Stromal cell of bone marrow (primary cell): ENCODE results near the gene CALCA.

Experiments used
- DNase-seq: peaks from one replicate; pipeline ENCODE4 v3.0.0-alpha.2; 2012; ENCODE audit warnings: low read depth

The CALCA gene

DNA sequence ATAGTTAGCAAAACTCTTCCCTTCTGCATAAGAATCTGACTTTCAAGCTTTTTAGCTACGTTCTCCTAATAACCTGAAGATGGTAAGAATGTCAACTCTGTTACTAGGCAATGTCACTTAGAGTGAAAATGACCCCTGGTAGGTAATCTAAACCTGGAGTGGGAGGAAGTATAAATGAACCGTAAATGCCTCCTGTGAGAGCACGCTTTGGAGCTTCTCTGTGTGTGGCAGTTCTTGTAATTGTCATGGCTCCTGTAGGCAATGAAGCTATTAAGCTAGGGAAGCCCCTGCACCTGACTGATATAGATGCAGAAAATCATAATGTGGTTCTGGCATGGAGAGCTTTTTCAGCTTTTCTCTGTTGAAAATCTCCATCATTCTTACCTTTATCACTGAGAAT is 29.4 kb downstream of the CALCA start:
- DNase-seq, result no peak

DNA sequence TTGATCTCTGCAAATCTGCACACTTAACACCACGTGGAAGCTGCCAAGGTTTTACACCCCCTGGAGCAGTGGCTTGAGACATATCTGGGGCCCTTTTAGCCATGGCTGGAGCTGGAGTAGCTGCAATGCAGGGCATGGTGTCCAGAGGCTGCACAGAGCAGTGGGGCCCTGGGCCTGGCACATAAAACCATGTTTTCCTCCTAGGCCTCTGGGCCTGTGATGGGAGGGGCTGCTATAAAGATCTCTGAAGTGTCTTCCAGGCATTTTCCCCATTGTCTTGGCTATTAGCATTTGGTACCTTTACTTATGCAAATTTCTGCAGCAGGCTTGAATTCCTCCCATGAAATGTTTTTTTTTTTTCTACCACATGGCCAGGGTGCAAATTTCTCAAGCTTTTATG is 33.2 kb downstream of the CALCA start:
- DNase-seq, result no peak

DNA sequence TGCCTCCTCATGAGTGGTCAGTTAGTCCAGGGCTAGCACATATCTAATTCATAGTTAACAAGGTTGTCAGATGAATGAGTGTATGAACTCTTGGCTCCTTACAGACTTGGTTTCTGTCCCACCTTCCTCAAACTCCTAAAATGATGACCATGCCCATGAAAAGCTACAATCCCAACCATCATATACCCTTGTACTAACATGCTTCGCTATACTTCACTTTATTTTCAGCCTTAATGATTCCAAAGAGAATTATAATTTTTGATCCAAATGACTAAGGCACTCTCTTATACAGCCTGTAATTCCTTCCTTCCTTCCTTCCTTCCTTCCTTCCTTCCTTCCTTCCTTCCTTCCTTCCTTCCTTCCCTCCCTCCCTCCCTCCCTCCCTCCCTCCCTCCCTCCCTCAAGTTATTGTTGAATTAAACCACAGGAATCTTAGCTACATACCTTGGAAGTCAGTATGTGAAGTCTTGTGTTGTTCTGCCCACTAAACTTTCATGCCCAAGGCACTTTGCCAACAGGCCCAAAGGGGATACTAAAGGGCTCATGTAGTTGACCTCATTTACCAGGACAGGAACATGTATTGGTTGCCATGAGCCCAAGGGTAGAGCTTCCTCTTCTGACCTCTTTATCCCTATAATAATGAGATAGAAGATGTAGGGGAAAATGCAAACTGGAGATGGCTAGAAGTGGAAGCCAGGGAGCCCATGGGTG is 37.4 kb downstream of the CALCA start:
- no peak for DNase-seq

DNA sequence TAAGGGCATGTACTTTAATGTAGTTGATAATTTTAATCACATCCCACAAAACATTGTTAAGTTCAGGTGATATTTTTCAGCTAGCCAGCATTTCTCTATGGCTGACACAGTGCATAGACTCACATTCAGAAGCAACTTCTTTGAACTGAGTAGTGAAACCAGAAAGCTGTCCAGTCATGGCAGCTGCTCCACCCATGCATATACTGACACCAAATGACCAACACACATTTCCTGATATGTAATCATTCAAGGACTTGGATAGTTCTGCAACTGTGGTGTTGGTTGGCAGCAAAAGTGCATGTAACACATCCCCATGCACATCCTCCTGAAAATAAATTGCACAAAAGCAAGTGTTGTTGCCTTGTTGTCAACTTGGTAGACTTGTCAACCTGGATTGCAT is 39.7 kb downstream of the CALCA start:
- DNase-seq, result no peak

DNA sequence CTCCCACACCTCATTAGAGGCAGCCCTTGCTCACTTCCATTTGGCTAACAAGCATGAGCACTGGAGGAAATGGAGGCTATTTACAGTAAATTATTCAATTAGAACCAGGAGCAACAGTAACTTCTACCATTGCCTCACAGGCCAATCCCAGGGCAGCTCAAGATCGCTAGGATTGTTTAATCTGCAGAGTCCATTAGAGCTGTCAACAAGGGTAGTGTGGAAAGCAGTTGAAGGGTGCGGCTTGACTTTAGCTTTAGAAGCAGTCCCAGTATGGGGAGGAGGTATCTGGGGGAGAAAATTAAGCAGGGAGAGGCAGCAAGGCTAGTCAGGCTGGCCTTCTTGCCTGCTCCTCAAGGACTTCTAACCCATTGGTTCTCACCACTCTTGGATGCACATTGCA is 41.8 kb downstream of the CALCA start:
- no peak for DNase-seq

GRCh38 chr11:14927146-14927545 is 45.0 kb downstream of the CALCA start:
- no peak for DNase-seq

DNA sequence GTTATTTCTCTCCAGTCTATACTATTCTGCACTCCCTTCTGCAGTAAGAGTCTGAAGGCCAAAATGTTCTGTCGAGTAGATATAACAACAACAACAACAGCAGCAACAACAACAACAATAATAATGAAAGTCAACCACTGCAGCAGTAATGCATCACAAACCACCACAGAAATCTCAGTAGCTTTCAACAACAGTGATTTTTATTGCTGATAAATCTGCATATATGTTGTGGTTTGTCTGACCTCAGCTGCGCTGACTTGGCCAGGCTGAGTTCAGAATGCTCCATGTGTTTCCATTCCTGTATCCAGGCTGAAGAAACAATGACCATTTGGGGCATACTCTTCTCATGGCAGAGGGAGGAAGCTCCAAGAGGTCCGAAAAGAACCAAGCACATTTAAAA is 47.8 kb downstream of the CALCA start:
- DNase-seq, result no peak
